Measurements from ENCODE around the gene IVL.

DNA sequence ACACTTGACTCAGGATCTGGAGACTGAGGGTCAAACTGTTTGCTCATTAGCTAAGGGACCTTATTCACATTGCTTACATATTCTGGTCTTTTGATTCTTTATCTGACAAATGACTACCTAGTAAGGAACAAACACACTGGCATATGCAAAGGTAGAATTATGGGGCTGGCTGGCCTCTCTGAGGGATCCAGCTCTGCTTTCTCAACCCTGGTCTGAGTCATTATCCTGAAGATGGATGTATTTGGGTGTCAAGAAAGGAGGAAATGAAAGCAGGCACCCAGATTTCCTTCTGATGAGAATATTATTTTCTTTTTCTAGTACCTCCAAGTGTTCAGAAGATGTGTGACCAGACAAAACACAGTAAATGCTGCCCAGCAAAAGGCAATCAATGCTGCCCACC lies 24.3 kb upstream of the IVL start:
- TF ChIP-seq CTCF (IDR thresholded peaks at IDR 0.05), result no peak
- TF ChIP-seq POLR2A (IDR thresholded peaks at IDR 0.05), result no peak
